ENCODE data around the gene CYB561D1. TPM values are rescaled to one million over a fixed set of nuclear protein-coding genes. Genes with fewer than 3 reads are reported as not detected.

CYB561D1 gene
- total and polyA plus RNA-seq, 2 of the 13 experiments (the other 11 are each of a cell fraction or from before 2014, with no cell fraction given), result 3.9 to 4.1 TPM

- TF ChIP-seq GRHL1 (CRISPR knock-in tag; conservative IDR thresholded peaks at IDR 0.05) (no peak), MNT (IDR thresholded peaks at IDR 0.05) (no peak), NFE2 (CRISPR knock-in tag; IDR thresholded peaks at IDR 0.05) (no peak), ZSCAN25 (CRISPR knock-in tag; IDR thresholded peaks at IDR 0.05) (peak; percentile 38; the same call in 1 of the 2 replicates), MIER2 (CRISPR knock-in tag; IDR thresholded peaks at IDR 0.05) (no peak), ARNT (IDR thresholded peaks at IDR 0.05) (no peak), ZBTB7A (CRISPR knock-in tag; IDR thresholded peaks at IDR 0.05) (peak; percentile 40; the same call in 1 of the 2 replicates), SIN3A (IDR thresholded peaks at IDR 0.05; ENCODE audit: borderline replicate concordance, low read depth, low read length) (peak; percentile 82), HMG20A (CRISPR knock-in tag; IDR thresholded peaks at IDR 0.05; ENCODE audit: borderline replicate concordance) (no peak), RFX5 (IDR thresholded peaks at IDR 0.05; ENCODE audit: low read depth, low read length) (no peak), SKIL (CRISPR knock-in tag; IDR thresholded peaks at IDR 0.05; ENCODE audit: borderline replicate concordance) (peak; percentile 26; the same call in 1 of the 2 replicates), BHLHE40 (IDR thresholded peaks at IDR 0.05; ENCODE audit: low read length) (peak; percentile 43; the same call in 1 of the 2 replicates), ATF2 (CRISPR knock-in tag; IDR thresholded peaks at IDR 0.05) (no peak; the same call in 1 of the 2 replicates), ZBTB2 (CRISPR knock-in tag; IDR thresholded peaks at IDR 0.05; ENCODE audit: low read depth) (0 out of 2 replicates have a peak, but pooled peaks have one; percentile 51), TBL1XR1 (IDR thresholded peaks at IDR 0.05; ENCODE audit: borderline replicate concordance, low read length, partially characterized antibody) (peak; percentile 12), ATAD3A (CRISPR knock-in tag; IDR thresholded peaks at IDR 0.05) (no peak), ZNF441 (CRISPR knock-in tag; IDR thresholded peaks at IDR 0.05; ENCODE audit: borderline replicate concordance) (no peak), ZNF761 (CRISPR knock-in tag; conservative IDR thresholded peaks at IDR 0.05) (no peak)
Measured at GRCh38 chr1:109548321-109549267, 54.7 kb downstream of the CYB561D1 start, which contains the start of gene GNAI3 (continued).
